GM12878 (cell line): ENCODE data around the gene LAMP1. TPM values are rescaled to one million over a fixed set of nuclear protein-coding genes. Genes with fewer than 3 reads are reported as not detected.
"Not testable (repeated sequence)": the region's sequence is repeated elsewhere in the genome, so short reads cannot be mapped to it uniquely, and the experiment has no call there.

Experiments
- ATAC-seq: fragments of 200-7000 bp; cut with Tn5 transposase; 3 replicates; pipeline ENCODE4 v1.9.1; 2020; ENCODE audit warnings: mild to moderate bottlenecking, moderate library complexity
- BruUV-seq: library from RNA; stranded (reverse); fragments of 400-500 nt; replicated peaks from 2 replicates; lab custom pipeline; 2021; lab: Mats Ljungman, UMichigan
- CTCF ChIA-PET: fragments of 300-600 bp; sonication (Branson Sonifier 250); formaldehyde crosslinking; extraction: SDS; loops from one replicate; lab custom pipeline; 2021; ENCODE audit warnings: inconsistent platforms; lab: Yijun Ruan, JAX
- POLR2A ChIA-PET: fragments of 350-600 bp; formaldehyde crosslinking; extraction: SDS; loops from one replicate; lab custom pipeline; 2021; ENCODE audit warnings: inconsistent platforms; lab: Charles Lee
- RAD21 ChIA-PET: fragments of 300-600 bp; sonication (Branson Sonifier 250); formaldehyde crosslinking; loops from one replicate; lab custom pipeline; 2023; ENCODE audit warnings: antibody characterized with exemption; ENCODE audit not compliant: unreplicated experiment; lab: Charles Lee
- SMC1A ChIA-PET: fragments of 300-600 bp; sonication (Branson Sonifier 250); formaldehyde crosslinking; loops from one replicate; lab custom pipeline; 2023; ENCODE audit not compliant: unreplicated experiment, uncharacterized antibody; lab: Charles Lee
- DNase-seq: peaks from one replicate; pipeline ENCODE4 v3.0.0-alpha.2; 2011; ENCODE audit warnings: low read depth, low spot score
- FAIRE-seq: peaks from 3 replicates; lab custom pipeline; 2011; peaks lifted over from hg19 to GRCh38; lab: Jason Lieb, UNC
- H2AFZ ChIP-seq: 2 replicates; pipeline ENCODE4 v1.6.0; 2011; ENCODE audit warnings: low read depth, low read length, control low read depth; ENCODE audit not compliant: control insufficient read depth
- H3K27ac ChIP-seq: 2 replicates; pipeline ENCODE4 v1.5.1; 2011; ENCODE audit warnings: control low read depth; ENCODE audit not compliant: control insufficient read depth, insufficient read depth
- H3K27me3 ChIP-seq, 2 experiments: replicated peaks in 1 of 2; 2 replicates each; pipeline versions ENCODE4 v1.6.0 to v1.6.1; 2011; ENCODE audit warnings: low read length in 1 of 2; ENCODE audit not compliant: control insufficient read depth in 2 of 2, insufficient read depth in 2 of 2
- H3K36me3 ChIP-seq, 2 experiments: 2 replicates each; pipeline ENCODE4 v1.5.1; 2011; ENCODE audit warnings: low read length in 1 of 2; ENCODE audit not compliant: control insufficient read depth in 2 of 2, insufficient read depth in 2 of 2
- H3K4me1 ChIP-seq: 2 replicates; pipeline ENCODE4 v1.6.1; 2011; ENCODE audit warnings: mild to moderate bottlenecking, low read length, moderate library complexity, mixed read lengths; ENCODE audit not compliant: control insufficient read depth, insufficient read depth
- H3K4me2 ChIP-seq: 2 replicates; pipeline ENCODE4 v1.6.0; 2011; ENCODE audit warnings: control low read depth; ENCODE audit not compliant: control insufficient read depth, insufficient read depth
- H3K4me3 ChIP-seq: fragments of 200-600 bp; sonication (generic); 2 replicates; pipeline ENCODE4 v1.5.1; 2016
- H3K79me2 ChIP-seq: 2 replicates; pipeline ENCODE4 v1.6.0; 2011; ENCODE audit warnings: low read length; ENCODE audit not compliant: control insufficient read depth, insufficient read depth
- H3K9ac ChIP-seq: 2 replicates; pipeline ENCODE4 v1.8.0; 2011; ENCODE audit warnings: low read length, control low read depth, mixed read lengths; ENCODE audit not compliant: control insufficient read depth, insufficient read depth
- H3K9me3 ChIP-seq: replicated peaks from 3 replicates; pipeline ENCODE4 v1.5.1; 2011; ENCODE audit warnings: mild to moderate bottlenecking, low read length; ENCODE audit not compliant: control insufficient read depth, insufficient read depth
- H4K20me1 ChIP-seq: 2 replicates; pipeline ENCODE4 v1.6.0; 2011; ENCODE audit not compliant: control insufficient read depth, insufficient read depth
- BACH1 ChIP-seq: fragments of 450-650 bp; IDR thresholded peaks from 2 replicates; pipeline ENCODE4 v1.6.1; 2017; ENCODE audit warnings: mild to moderate bottlenecking, borderline replicate concordance
- GABPA ChIP-seq: IDR thresholded peaks from 2 replicates; pipeline ENCODE4 v1.6.1; 2014; ENCODE audit warnings: antibody characterized with exemption, low read depth, mild to moderate bottlenecking, inconsistent platforms
- JUND ChIP-seq: IDR thresholded peaks from 2 replicates; pipeline ENCODE4 v1.6.1; 2012; ENCODE audit warnings: low read depth, mild to moderate bottlenecking, low read length, improper control_type of control experiment, moderate library complexity
- MTA2 ChIP-seq: fragments of 450-650 bp; IDR thresholded peaks from 2 replicates; pipeline ENCODE4 v1.6.1; 2016; ENCODE audit warnings: low read depth, mild to moderate bottlenecking, moderate library complexity
- RFX5 ChIP-seq: IDR thresholded peaks from 2 replicates; pipeline ENCODE4 v1.6.1; 2011; ENCODE audit warnings: low read depth, low read length, improper control_type of control experiment
- ZBTB4 ChIP-seq: fragments of 450-650 bp; formaldehyde crosslinking; IDR thresholded peaks from 2 replicates; pipeline ENCODE4 v1.4.0; 2022; ENCODE audit warnings: mild to moderate bottlenecking, moderate library complexity
- WGBS: methylation state at CpG from one replicate; pipeline ENCODE4 v1.1.6; 2016; ENCODE audit warnings: low lambda C conversion rate; ENCODE audit not compliant: insufficient replicate concordance, insufficient coverage; ENCODE audit errors: missing lambda C conversion rate; 5-methylcytosine and 5-hydroxymethylcytosine counted together
- in situ Hi-C: fragments of 300-500 bp; cut with MboI; formaldehyde crosslinking; loops from 9 replicates; pipeline ENCODE4 v1.14.3; 2018; ENCODE audit warnings: mixed read lengths
- intact Hi-C: fragments of 100-400 bp; cut with micrococcal nuclease; formaldehyde crosslinking; loops from one replicate; pipeline ENCODE4 v1.14.2; 2022; ENCODE audit not compliant: unreplicated experiment
- polyA plus RNA-seq, 11 experiments: library from polyadenylated mRNA; depleted of rRNA in 4 of 11; unstranded in 6 of 11; stranded (reverse) in 5 of 11; fragments of >200 nt; fragmentation: Nextera tagmentation in 4 of 11; fragmentation: Illumina TruSeq in 1 of 11; extraction: Ambion mirVana in 4 of 11; extraction: Trizol in 1 of 11; gene quantifications; 1 replicate in 1 of 11; 2 replicates in 10 of 11; pipeline versions ENCODE4 v1.2.1 to v1.2.3, GENCODE V29; 2011 to 2016; ENCODE audit warnings: inconsistent platforms in 2 of 11, missing spikeins in 2 of 11, low read depth in 1 of 11
- total RNA-seq, 4 experiments: library from RNA; depleted of rRNA in 3 of 4; stranded (reverse); fragments of >200 nt in 3 of 4; fragmentation: Illumina TruSeq in 1 of 4; extraction: Trizol in 1 of 4; gene quantifications; 2 replicates each; pipeline versions ENCODE4 v1.2.1 to v1.2.3, GENCODE V29; 2013 to 2021

The LAMP1 gene
- total and polyA plus RNA-seq, 10 of the 15 experiments (the other 5 are each of a cell fraction or from before 2014, with no cell fraction given) = 2.5 to 83.0 (median 32.7) TPM

GRCh38 chr13:113260996-113261395 is 36.0 kb upstream of the LAMP1 start:
- ChIA-PET SMC1A (no interaction called here), CTCF (no interaction called here)
- no peak for DNase-seq
- no peak overlapping the region for H3K4me2 ChIP-seq
- H3K27ac ChIP-seq = no peak overlapping the region
- intact Hi-C loops = no loop called here
- peaks cover 7 to 13% of the 10 kb centered on the region in 2 experiments for H3K36me3 ChIP-seq
- H3K27me3 ChIP-seq = no peaks in the 10 kb centered on the region
- no peak for TF ChIP-seq GABPA
- no peak for TF ChIP-seq MTA2
- TF ChIP-seq RFX5 = no peak
- no peak for TF ChIP-seq ZBTB4 (CRISPR knock-in tag)
- TF ChIP-seq JUND = no peak
- TF ChIP-seq BACH1 = no peak
- TF ChIP-seq, all 136 proteins: peak for 0
- Histone ChIP-seq H2AFZ (no peak overlapping the region), H3K4me3 (no peak overlapping the region), H3K9ac (no peak overlapping the region), H4K20me1 (no peaks in the 10 kb centered on the region), H3K79me2 (no peaks in the 10 kb centered on the region), H3K4me1 (no peaks in the 10 kb centered on the region), H3K9me3 (no peaks in the 10 kb centered on the region)
- BruUV-seq = no TSS peak
- ATAC-seq = no peak
- FAIRE-seq = no peak
- WGBS = 84% methylated on average over 13 of the region's 13 CpGs
- in situ Hi-C loops = no loop called here
- POLR2A ChIA-PET = no interaction called here
- RAD21 ChIA-PET = no interaction called here

- BruUV-seq, H3K4me2 ChIP-seq, ATAC-seq, CTCF ChIA-PET, intact Hi-C loops, in situ Hi-C loops, POLR2A ChIA-PET, H3K27ac ChIP-seq, SMC1A ChIA-PET, H3K27me3 ChIP-seq, H3K9me3 ChIP-seq, H2AFZ ChIP-seq, H4K20me1 ChIP-seq, DNase-seq, H3K9ac ChIP-seq, H3K4me1 ChIP-seq, H3K4me3 ChIP-seq, FAIRE-seq, H3K79me2 ChIP-seq, RAD21 ChIA-PET: not testable (repeated sequence)
- peaks cover 6 to 13% of the 10 kb centered on the region in 2 experiments for H3K36me3 ChIP-seq
- WGBS = 82% methylated on average over 13 of the region's 14 CpGs
Measured at GRCh38 chr13:113263016-113263415, 34.0 kb upstream of the LAMP1 start.
